Stimulated activated CD4-positive, alpha-beta T cell treated with anti-CD3 and anti-CD28 coated beads, Interleukin-1b, Interleukin-23, amount 100 ng/mL, for 48 hours (primary cell): ENCODE results near the gene OR9Q1.

Experiments used
- DNase-seq: peaks from one replicate; pipeline ENCODE4 v3.0.0-alpha.2; 2020

Gene OR9Q1

GRCh38 chr11:58034471-58034870 lies 10.8 kb downstream of the OR9Q1 start:
- no peak for DNase-seq

DNA sequence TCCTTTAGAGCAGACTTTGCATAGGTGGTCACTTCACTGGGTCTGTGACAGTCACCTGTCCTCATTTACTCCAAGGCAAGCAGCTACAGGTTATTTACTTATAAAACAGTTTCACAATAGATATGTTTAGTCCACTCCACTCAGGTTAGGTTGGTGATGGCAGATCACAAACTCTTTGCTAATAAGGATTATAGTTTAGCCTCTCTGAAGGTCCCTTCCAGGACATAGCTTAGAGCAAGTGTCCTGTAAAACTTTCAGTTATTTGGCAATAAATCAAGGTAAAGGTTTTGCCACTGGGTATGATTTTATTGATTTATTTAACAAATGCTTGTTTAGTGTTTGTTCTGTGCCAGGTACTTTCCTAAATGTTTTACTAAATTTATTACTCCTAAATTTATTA lies 15.9 kb downstream of the OR9Q1 start:
- no peak for DNase-seq

DNA sequence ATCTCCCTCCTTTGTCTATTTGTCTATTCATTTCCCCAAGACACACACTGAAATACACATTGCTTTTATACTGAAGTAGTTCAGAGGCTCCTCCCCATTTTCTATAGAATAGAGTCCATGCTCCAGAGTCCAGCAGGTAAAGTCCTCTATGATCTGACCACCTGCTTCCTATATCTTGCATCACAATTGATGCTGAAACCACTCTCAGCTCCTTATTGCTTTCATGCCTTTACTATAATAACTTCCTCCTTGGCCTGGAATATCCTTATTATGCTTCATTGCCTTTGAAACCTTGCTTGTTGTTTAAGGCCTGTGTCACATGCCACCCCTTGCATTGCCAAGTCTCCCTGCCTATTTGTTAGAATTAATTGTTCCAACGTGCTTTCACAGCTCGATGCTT lies 19.7 kb downstream of the OR9Q1 start:
- DNase-seq = no peak

GRCh38 chr11:58046231-58046630 lies 22.6 kb downstream of the OR9Q1 start:
- DNase-seq = no peak

DNA sequence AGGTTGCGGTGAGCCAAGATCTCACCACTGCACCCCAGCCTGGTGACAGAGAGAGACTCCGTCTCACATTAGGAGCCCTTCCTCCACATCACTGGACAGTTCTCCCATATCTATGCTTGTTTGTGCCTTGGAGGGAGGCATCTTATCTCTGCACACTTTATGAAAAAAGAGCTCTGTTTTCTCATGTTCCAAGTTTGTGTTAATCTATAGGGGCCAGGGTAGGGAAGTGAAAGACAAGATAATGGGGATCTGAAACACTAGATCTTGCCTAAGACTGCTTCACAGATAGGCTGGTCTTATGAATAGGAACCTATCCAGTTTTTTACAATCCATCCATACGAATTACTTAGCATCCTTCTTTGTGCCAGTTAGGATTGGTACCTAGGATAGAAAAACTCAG lies 24.1 kb downstream of the OR9Q1 start:
- DNase-seq = no peak

DNA sequence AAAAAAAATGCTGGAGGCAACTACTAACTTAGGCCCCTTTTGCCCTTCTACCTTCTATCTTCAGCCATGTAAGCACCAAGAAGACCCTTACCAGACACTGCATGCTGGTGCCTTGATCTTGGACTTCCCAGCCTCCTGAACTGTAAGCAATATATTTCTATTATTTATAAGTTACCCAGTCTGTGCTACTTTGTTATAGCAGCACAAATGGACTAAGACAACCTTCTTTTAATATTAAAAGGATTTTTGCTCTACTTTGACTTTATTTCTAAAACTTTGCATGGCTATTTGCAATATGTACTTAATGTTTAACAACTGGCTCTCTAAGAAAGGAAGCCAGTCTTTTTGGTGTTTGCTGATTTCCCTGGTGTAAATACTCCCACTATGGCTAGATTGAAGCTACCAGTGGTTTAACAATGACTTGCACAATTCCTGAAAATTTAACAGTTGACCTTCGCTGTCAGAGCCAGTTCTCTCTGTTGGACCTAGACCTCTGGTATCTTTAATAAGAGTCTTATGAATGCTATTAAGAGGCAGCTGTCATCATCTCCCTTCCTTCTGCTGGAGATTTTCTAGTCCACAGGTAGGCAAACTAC lies 32.2 kb downstream of the OR9Q1 start:
- no peak for DNase-seq

GRCh38 chr11:58057481-58057880 lies 33.8 kb downstream of the OR9Q1 start:
- no peak for DNase-seq

DNA sequence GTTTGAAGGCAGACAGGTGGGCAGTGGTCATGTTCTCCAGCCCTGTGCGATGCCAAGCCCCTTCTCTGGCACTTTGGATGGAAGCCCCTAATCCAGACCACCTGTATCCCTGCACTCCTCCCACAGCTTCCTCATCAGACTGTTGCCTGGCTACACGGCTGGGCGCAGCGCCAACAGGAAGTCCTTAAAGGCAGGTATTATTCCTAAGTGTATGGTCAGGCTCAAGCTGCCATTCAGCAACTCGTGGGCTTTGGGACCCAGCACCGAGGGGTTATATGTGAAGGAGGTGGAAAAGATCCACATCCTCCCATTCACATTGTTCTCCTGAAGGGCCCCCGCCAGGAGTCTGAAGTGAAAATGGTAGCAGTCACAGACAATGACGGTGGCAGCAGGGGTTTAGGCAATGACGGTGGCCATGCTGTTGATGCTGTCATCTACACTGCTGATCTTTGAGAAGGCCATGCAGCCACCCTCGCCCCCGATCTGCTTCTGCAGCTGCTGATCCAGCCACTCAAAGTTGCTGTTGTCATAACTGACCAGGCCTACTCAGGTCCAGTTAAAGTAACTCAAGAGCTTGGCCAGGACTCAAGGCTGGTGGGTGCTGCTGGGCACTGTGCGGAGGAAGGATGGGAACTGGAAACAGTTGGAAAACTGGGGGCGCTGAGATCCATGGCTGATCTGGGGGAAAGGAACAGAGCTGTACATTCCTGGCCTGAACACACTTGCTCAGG lies 34.8 kb downstream of the OR9Q1 start:
- no peak for DNase-seq

- no peak for DNase-seq
Measured at GRCh38 chr11:58059007-58059350, 35.3 kb downstream of the OR9Q1 start.

- DNase-seq = no peak
Measured at GRCh38 chr11:58060535-58060934, 36.9 kb downstream of the OR9Q1 start.

DNA sequence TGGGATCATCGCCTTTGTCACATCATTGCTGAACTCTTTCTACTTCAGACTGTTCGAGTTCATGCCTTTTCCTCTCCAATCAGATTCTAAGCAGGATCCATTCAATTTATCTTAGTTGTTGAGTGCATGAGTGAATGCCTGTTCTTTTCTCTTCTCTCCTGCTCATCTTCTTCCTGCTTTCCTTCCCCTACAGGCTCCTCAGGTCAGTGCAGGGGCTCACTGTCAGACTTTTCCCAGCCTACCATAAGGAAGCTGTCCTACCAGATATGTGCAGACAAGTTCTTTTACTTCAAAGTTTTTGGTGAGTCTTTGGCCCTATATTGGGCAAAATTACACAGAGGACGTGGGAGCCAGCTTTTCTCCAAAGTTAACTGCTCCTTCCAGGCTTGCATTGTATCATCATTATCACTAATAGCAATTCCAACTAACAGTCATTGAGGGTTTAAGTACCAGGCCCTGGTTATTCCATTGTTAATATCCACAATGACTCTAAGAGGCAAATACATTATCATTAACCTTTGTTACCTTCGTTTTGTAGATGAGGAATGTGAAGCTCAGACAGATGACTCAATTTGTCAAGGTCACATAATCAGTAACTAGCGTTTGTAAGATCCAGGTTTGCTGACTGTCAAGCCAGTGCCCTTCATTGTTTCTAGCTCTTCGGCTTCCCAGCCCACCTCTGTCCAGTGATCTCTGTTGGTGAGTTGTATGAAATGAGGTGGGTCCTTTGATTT lies 37.4 kb downstream of the OR9Q1 start:
- DNase-seq = no peak

DNA sequence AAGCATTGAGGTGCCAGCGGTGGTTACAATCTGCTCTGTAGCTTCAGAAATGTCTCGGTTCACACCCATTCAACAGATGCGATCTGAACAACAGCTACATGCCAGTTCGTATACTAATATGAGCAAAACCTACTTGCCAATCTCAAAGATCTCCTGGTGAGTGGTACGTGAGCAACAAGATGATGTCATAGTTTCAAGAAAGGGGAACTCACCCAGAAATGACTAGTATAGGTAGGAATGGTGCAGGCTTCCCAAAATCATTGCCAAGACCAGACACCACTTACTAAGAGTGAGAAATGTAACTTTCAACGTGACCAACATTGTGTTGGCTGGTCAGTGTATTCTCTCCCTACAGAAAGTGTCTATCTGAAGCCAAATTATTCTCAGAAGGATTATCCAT lies 38.1 kb downstream of the OR9Q1 start:
- DNase-seq = no peak

DNA sequence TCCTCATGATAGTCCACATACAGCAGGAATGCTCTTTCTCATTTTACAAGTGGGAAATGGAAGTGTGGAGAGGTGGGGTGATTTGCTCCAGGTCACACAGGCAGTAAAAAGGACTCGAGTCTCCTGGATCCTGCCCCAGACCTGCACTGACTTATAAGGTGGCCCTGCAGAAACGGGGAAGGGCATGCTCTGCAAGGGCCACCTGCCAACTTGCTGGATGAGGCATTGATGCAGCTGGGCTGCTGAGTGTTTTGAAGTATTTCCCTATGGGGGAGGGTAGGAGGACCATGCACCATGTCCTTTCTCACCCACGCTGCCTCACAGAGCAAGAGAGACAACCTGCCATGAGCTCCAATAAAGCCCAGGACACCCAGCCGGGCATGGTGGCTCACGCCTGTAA lies 44.0 kb downstream of the OR9Q1 start:
- no peak for DNase-seq

DNA sequence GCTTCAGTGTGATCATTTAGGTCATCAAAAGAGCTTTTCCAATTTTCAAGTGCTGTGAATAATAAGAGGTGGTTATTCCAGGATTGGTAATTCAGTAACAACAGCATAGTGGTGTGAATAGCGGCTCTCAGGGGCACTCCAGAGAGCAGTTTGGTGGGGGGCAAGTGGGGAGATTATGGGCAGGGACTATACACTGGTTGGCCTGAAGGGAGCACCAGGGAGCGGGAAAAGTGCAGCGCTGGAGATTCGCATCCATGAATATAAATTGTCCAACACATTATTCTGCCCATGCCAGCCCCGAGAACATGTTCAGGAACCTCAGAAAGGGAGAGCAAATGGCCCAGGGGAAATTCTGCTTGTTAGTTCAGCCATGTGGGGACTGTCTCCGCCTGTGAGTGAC lies 45.0 kb downstream of the OR9Q1 start:
- no peak for DNase-seq

DNA sequence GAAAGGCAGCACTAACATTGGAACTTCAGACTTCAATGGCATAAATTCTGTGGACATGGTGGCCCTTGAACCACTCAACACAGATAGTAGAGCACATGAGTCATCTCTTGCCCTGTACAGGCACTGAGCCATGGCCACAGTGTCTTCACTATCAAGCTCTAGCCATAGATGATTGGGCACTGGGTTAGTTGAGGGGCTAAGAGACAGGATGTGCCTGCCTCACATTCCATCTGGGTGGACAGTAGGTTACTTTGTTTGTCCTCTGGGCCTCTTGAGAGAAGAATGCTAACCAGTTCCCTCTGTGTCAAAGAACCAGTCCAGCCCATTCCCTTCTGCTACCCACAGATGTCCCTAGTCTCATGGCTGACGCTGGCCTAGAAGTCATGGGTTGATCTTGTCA lies 46.9 kb downstream of the OR9Q1 start:
- no peak for DNase-seq

DNA sequence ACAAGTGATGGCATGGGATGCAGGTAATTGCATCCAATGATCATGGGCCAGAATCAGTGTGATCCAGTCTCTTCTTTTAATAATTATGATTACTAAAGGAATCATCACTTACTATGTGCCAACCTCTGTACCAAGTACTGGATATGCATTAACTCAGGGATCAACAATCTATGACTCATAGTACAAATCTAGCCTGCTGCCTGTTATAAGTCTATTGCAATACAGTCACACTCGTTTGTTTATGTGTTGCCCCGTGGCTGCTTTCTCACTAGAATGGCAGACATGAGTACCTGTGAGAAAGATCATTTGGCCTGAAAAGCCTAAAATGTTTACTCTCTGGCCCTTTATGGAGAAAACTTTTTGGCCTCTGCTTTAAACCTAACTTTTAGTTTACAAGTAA lies 52.1 kb downstream of the OR9Q1 start:
- no peak for DNase-seq

DNA sequence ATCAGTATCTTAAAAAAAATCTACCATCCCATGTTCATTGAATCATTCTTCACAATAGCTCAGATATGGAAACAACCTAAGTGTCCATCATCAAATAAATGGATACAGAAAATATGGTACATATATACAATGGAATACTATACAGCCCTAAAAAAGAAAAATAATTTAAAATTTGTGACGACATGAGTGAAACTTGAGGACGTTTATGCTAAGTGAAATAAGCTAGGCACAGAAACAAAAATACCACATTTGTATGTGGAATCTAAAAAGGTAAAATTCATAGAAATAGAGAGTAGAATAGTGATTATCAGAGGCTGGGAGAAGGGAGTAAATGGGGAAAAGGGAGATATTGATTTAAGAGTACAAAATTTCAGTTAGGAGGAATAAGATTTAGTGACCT lies 62.8 kb downstream of the OR9Q1 start:
- DNase-seq = no peak

GRCh38 chr11:58097437-58097836 lies 73.8 kb downstream of the OR9Q1 start:
- DNase-seq = no peak

DNA sequence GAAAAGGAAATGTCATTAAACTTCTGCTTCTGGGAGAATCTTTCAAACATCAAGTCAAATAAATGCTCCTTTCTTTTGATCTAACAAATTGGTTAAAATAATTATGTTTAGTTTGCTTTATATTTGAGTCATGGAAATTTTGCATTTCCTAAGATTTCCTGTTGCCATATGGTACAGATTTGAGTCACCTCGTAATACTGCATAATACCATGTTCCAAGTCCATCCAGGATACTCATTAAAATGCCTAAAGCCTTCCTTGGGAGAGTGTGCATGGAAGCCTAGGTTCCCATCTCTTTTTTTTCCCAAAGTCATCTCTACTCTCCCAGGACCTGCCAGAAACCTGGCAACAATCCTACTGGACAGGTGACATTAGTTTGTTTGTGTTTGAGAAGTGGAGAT lies 97.4 kb downstream of the OR9Q1 start:
- DNase-seq = no peak

- DNase-seq = no peak
Measured at GRCh38 chr11:58125469-58125868, 101.8 kb downstream of the OR9Q1 start, which contains the start of gene OR9I1. Gene OR9I1, minus strand, starts transcription at chr11:58125530. Its CDS starts 6,086 bp downstream, at chr11:58119444.

DNA sequence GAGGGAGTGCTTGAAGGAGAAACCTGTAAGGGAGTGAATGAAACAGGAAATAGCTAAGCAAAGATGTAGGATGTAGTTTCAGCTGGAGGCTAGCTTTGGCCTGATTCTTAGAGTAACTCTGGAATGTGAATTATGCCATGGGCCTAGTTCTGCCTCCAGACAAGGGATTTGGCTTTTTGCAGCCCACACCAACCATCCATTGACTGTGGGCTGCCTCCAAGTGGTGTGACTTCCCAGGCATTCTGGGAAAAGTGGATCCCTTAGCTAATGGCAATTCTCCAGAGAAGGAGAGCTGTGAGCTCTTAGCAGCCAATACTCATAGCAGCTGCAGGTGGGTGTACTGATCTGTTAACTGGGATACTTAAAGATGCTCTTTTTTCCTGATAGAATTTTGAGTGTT lies 103.7 kb downstream of the OR9Q1 start:
- DNase-seq = no peak

- DNase-seq = no peak
Measured at GRCh38 chr11:58133309-58134076, 109.8 kb downstream of the OR9Q1 start.

DNA sequence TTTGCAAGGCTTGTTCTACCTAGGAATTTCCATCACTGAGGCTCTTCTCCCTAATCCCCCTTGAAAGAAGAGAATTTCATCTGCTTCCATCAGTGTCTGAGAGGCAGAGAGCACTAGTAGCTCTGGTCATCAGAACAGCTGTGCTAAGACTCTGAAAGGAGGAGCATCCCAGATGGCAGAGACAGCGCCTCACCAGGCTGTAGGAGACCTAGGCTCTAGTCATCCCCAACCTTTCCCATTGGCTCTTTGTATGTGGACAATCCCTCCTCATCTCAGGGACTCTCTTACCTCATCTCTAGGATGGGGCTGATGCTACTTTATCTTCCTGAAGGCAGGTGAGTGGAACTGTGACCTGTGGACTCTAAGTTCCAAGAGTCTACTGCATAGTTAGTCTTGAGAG lies 110.5 kb downstream of the OR9Q1 start:
- DNase-seq = no peak

DNA sequence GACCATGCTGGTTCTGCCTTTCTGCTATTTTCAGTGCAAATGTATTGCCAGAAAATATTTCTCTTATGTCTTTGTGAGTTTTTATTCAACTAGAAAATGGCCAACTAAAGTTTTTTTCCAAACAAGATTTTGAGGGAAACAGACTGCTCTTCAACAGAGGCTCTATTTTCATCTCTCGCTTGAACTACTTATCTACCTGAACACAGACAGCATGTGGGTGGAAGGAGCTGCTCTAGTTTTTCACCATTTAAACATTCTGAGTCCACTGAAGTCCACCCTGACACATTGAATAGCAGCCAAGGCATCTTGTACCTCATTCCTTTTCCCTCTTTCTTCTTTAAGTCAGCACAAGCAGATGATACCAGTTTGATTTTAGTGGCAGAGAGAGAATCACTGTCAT lies 111.5 kb downstream of the OR9Q1 start:
- no peak for DNase-seq
